A375 (cell line): Measurements from ENCODE around the gene EXOC3L4. TPM values are rescaled to one million over a fixed set of nuclear protein-coding genes. Genes with fewer than 3 reads are reported as not detected.

Experiments used
- total RNA-seq: library from RNA; depleted of rRNA; stranded (reverse); fragments of >200 nt; shearing (Covaris generic); gene quantifications from 2 replicates; pipeline ENCODE4 v1.2.3, GENCODE V29; 2014; rRNA removed

EXOC3L4 gene
- 0.29 TPM in 1 of 2 replicates, not detected in the other for total RNA-seq

GRCh38 chr14:103094406-103095209, at the start of gene EXOC3L4:
TSS of gene EXOC3L4 (plus strand) at chr14:103094725. CDS start at chr14:103100220, 5,495 bp downstream.

GRCh38 chr14:103057372-103058163, 37.0 kb upstream of the EXOC3L4 start, which contains the start of gene CDC42BPB:
TSS of gene CDC42BPB (minus strand) at chr14:103057549. CDS start at chr14:103057173, 376 bp downstream.

GRCh38 chr14:103084021-103084919, 10.3 kb upstream of the EXOC3L4 start, which contains the start of gene LBHD2:
TSS of gene LBHD2 (plus strand) at chr14:103084210. CDS start at chr14:103086013, 1,803 bp downstream.

GRCh38 chr14:103122947-103123633, 28.6 kb downstream of the EXOC3L4 start, which contains the start of gene TNFAIP2:
TSS of gene TNFAIP2 (plus strand) at chr14:103123461. CDS start at chr14:103126458, 2,997 bp downstream.

Other genes starting within 250 kb of the EXOC3L4 start
- gene AMN, start 172.1 kb upstream of the EXOC3L4 start, total RNA-seq, result not detected in 2 replicates
- 24.4 and 41.4 TPM in 2 replicates for gene CDC42BPB, start 37.2 kb upstream of the EXOC3L4 start, total RNA-seq
- gene LBHD2, start 10.5 kb upstream of the EXOC3L4 start, total RNA-seq, result not detected in 2 replicates
- gene TNFAIP2, start 28.7 kb downstream of the EXOC3L4 start, total RNA-seq, result 40.2 and 46.0 TPM in 2 replicates
- gene EIF5, start 239.5 kb downstream of the EXOC3L4 start, total RNA-seq, result 118 TPM in 2 replicates